Smooth muscle cell (in vitro differentiated cells): Measurements from ENCODE around the gene ZKSCAN2. TPM values are rescaled to one million over a fixed set of nuclear protein-coding genes. Genes with fewer than 3 reads are reported as not detected.

Experiments
- DNase-seq: peaks from one replicate; lab custom pipeline; 2025; ENCODE audit not compliant: unreplicated experiment; lab: John Stamatoyannopoulos, UW
- H2AFZ ChIP-seq: fragments of 200-600 bp; sonication (generic); 2 replicates; pipeline ENCODE4 v1.6.0; 2016; ENCODE audit warnings: antibody characterized with exemption, low read depth, mild to moderate bottlenecking
- H3F3A ChIP-seq: fragments of 200-600 bp; sonication (generic); 2 replicates; pipeline ENCODE4 v1.6.0; 2017; ENCODE audit warnings: antibody characterized with exemption, low read depth
- H3K27ac ChIP-seq: fragments of 200-600 bp; sonication (generic); 2 replicates; pipeline ENCODE4 v1.5.1; 2016; ENCODE audit warnings: low read depth, mild to moderate bottlenecking
- H3K27me3 ChIP-seq: fragments of 200-600 bp; sonication (generic); 2 replicates; pipeline ENCODE4 v1.6.1; 2016; ENCODE audit warnings: low read depth, mild to moderate bottlenecking
- H3K36me3 ChIP-seq: fragments of 200-600 bp; sonication (generic); 2 replicates; pipeline ENCODE4 v1.5.1; 2016; ENCODE audit warnings: low read depth
- H3K4me1 ChIP-seq: fragments of 200-600 bp; sonication (generic); 2 replicates; pipeline ENCODE4 v1.5.1; 2016; ENCODE audit warnings: low read depth
- H3K4me2 ChIP-seq: fragments of 200-600 bp; sonication (generic); 2 replicates; pipeline ENCODE4 v1.6.0; 2016; ENCODE audit warnings: mild to moderate bottlenecking
- H3K4me3 ChIP-seq: fragments of 200-600 bp; sonication (generic); 2 replicates; pipeline ENCODE4 v1.5.1; 2016; ENCODE audit warnings: mild to moderate bottlenecking
- H3K79me2 ChIP-seq: fragments of 200-600 bp; sonication (generic); 2 replicates; pipeline ENCODE4 v1.6.0; 2016; ENCODE audit warnings: low read depth, mild to moderate bottlenecking
- H3K9ac ChIP-seq: fragments of 200-600 bp; sonication (generic); 2 replicates; pipeline ENCODE4 v1.6.0; 2016; ENCODE audit warnings: low read depth
- H3K9me3 ChIP-seq: fragments of 200-600 bp; sonication (generic); replicated peaks from 2 replicates; pipeline ENCODE4 v1.5.1; 2016; ENCODE audit warnings: low read depth
- H4K20me1 ChIP-seq: fragments of 200-600 bp; sonication (generic); 2 replicates; pipeline ENCODE4 v1.6.0; 2016; ENCODE audit warnings: low read depth
- CTCF ChIP-seq: fragments of 200-600 bp; sonication (generic); IDR thresholded peaks from 2 replicates; pipeline ENCODE4 v1.5.1; 2017; ENCODE audit warnings: borderline replicate concordance, mild to moderate bottlenecking, antibody characterized with exemption; ENCODE audit not compliant: insufficient read depth, poor library complexity, severe bottlenecking
- WGBS: methylation state at CpG from one replicate; pipeline ENCODE4 v1.1.7; 2016; ENCODE audit warnings: low lambda C conversion rate; 5-methylcytosine and 5-hydroxymethylcytosine counted together
- polyA plus RNA-seq: library from polyadenylated mRNA; unstranded; fragments of >200 nt; fragmentation: Nextera tagmentation; extraction: Ambion mirVana; gene quantifications from 2 replicates; pipeline ENCODE4 v1.2.1, GENCODE V29; 2016
- total RNA-seq: library from RNA; depleted of rRNA; stranded (reverse); fragments of >200 nt; gene quantifications from 2 replicates; pipeline ENCODE4 v1.2.3, GENCODE V29; 2014

The ZKSCAN2 gene
- total and polyA plus RNA-seq, 2 experiments from 2014 or later: 1.6 to 5.7 TPM

GRCh38 chr16:25217112-25217511 lies 40.5 kb downstream of the ZKSCAN2 start:
- Histone ChIP-seq H3K4me2 (no peak overlapping the region), H3K9me3 (no peaks in the 10 kb centered on the region), H3K27ac (no peak overlapping the region), H3K4me3 (no peak overlapping the region), H3K9ac (no peak overlapping the region), H2AFZ (no peak overlapping the region), H3F3A (no peaks in the 10 kb centered on the region), H3K4me1 (no peaks in the 10 kb centered on the region), H3K27me3 (peaks cover 41% of the 10 kb centered on the region), H3K79me2 (no peaks in the 10 kb centered on the region), H3K36me3 (no peaks in the 10 kb centered on the region), H4K20me1 (no peaks in the 10 kb centered on the region)
- TF ChIP-seq CTCF: no peak
- WGBS: 91% methylated on average over 17 of the region's 17 CpGs
- DNase-seq: no peak

GRCh38 chr16:25213709-25214397 lies 43.8 kb downstream of the ZKSCAN2 start:
- Histone ChIP-seq H4K20me1 (no peaks in the 10 kb centered on the region), H2AFZ (no peak overlapping the region), H3K79me2 (no peaks in the 10 kb centered on the region), H3K27ac (no peak overlapping the region), H3F3A (no peaks in the 10 kb centered on the region), H3K27me3 (peaks cover 38% of the 10 kb centered on the region), H3K4me1 (no peaks in the 10 kb centered on the region), H3K4me3 (no peak overlapping the region), H3K9ac (no peak overlapping the region), H3K36me3 (no peaks in the 10 kb centered on the region), H3K9me3 (no peaks in the 10 kb centered on the region), H3K4me2 (no peak overlapping the region)
- WGBS: 40% methylated on average over 6 of the region's 6 CpGs
- no peak for DNase-seq
- no peak for TF ChIP-seq CTCF

GRCh38 chr16:25212636-25213035 lies 45.0 kb downstream of the ZKSCAN2 start:
- Histone ChIP-seq H3K79me2 (no peaks in the 10 kb centered on the region), H3K27me3 (peaks cover 28% of the 10 kb centered on the region), H3K4me1 (no peaks in the 10 kb centered on the region), H3K4me2 (no peak overlapping the region), H3K9me3 (no peaks in the 10 kb centered on the region), H2AFZ (no peak overlapping the region), H3K36me3 (no peaks in the 10 kb centered on the region), H4K20me1 (no peaks in the 10 kb centered on the region), H3K4me3 (no peak overlapping the region), H3F3A (no peaks in the 10 kb centered on the region), H3K9ac (no peak overlapping the region), H3K27ac (no peak overlapping the region)
- TF ChIP-seq CTCF: no peak
- WGBS: 86% methylated on average over 2 of the region's 2 CpGs
- no peak for DNase-seq

GRCh38 chr16:25210758-25211157 lies 46.9 kb downstream of the ZKSCAN2 start:
- H3F3A ChIP-seq: no peaks in the 10 kb centered on the region
- WGBS: 59% methylated on average over 4 of the region's 4 CpGs
- H3K79me2 ChIP-seq: no peaks in the 10 kb centered on the region
- H3K36me3 ChIP-seq: no peaks in the 10 kb centered on the region
- no peak overlapping the region for H3K9ac ChIP-seq
- peaks cover 10% of the 10 kb centered on the region for H3K27me3 ChIP-seq
- H3K4me2 ChIP-seq: no peak overlapping the region
- no peak for TF ChIP-seq CTCF
- no peaks in the 10 kb centered on the region for H4K20me1 ChIP-seq
- H3K9me3 ChIP-seq: no peaks in the 10 kb centered on the region
- no peak overlapping the region for H3K4me3 ChIP-seq
- DNase-seq: no peak
- H3K4me1 ChIP-seq: no peaks in the 10 kb centered on the region
- no peak overlapping the region for H2AFZ ChIP-seq
- no peak overlapping the region for H3K27ac ChIP-seq
